HT1080 (cell line): ENCODE data around the gene LCN2. TPM values are rescaled to one million over a fixed set of nuclear protein-coding genes. Genes with fewer than 3 reads are reported as not detected.
"Not testable (repeated sequence)": the region's sequence is repeated elsewhere in the genome, so short reads cannot be mapped to it uniquely, and the experiment has no call there.

Source experiments
- DNase-seq: peaks from one replicate; pipeline ENCODE4 v3.0.0-alpha.2; 2015; ENCODE audit warnings: low read depth
- polyA plus RNA-seq, 2 experiments: library from polyadenylated mRNA; depleted of rRNA; stranded (reverse); fragments of >200 nt; gene quantifications; 2 replicates each; pipeline ENCODE4 v1.2.3, GENCODE V29; 2015
- total RNA-seq: library from RNA; depleted of rRNA; stranded (reverse); fragments of >200 nt; shearing (Covaris generic); gene quantifications from 2 replicates; pipeline ENCODE4 v1.2.3, GENCODE V29; 2014; rRNA removed

The LCN2 gene
- not detected in 2 replicates for total RNA-seq
- not detected in 2 replicates for polyA plus RNA-seq (2015; cell fraction: cytosol; rRNA removed)
- polyA plus RNA-seq (2015; cell fraction: nucleus; rRNA removed): not detected in 2 replicates

DNA sequence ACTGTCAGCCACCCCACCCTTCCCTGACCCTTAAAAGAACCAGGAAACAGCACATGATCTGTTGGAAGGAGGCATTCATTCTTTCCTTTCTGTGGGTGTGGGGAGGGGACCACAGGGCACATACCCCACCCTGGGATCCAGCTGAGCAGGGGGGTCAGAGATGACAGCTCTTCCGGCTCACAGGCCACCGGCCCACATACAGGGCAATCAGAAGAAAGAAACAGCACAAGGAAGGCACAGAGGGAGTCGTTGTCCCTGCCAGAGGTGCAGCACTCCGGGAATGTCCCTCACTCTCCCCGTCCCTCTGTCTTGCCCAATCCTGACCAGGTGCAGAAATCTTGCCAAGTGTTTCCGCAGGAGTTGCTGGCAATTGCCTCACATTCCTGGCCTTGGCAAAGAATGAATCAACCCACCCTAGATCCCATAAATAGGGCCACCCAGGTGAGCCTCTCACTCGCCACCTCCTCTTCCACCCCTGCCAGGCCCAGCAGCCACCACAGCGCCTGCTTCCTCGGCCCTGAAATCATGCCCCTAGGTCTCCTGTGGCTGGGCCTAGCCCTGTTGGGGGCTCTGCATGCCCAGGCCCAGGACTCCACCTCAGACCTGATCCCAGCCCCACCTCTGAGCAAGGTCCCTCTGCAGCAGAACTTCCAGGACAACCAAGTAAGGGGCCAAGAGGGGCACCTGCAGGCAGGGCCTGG, at the start of gene LCN2:
LCN2 (plus strand) TSS at position 453 of the 701 bp plus-strand sequence; CDS start at position 526, 73 bp downstream.
- no peak for DNase-seq

DNA sequence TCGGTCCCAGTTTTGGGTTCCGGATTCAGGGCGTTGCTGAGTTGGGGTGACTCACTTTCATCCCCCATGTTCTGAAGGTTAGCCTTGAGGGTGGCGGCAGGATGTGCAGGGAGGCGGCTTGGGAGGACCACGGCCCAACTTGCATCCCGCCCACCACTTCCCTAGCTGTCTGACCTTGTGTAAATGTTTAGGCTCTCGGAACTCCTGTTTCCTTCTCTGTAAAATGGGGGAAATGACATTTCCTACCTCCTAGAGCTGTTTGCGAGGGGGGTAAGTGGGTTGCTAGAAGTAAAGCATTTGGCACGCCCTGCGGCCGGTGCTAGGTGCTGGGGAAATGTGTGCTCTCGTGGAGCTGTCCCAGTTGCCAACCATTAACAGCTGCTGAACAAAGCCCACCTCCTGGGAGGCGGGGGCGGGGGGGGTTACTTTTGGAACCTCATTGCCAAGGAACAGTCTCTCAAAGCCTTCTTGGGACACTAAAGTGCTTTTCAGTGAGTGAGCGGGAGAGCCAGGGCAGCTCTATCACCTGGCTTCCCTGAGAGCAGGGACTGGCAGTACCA, 49.2 kb upstream of the LCN2 start:
- DNase-seq: no peak

DNA sequence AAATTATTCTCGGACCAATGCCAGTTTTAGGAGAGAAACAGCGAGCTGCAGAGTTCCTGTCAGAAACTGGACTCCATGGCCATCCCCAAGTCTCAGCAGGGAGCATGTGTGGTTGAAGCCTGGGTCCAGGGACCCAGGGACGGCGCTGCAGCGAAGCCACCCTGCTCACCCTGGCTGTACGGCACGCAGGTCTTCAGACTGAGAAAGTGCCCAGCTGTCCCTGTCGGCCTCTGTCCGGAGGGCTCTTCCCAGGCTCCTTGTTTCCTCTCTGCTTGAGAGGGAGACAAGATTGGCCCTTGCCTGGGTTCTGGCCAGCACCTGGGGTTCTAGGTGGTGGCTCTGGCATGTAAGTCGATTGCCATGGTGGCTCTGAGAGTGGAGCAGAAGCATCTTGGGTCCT, 48.7 kb upstream of the LCN2 start:
- DNase-seq: no peak

DNA sequence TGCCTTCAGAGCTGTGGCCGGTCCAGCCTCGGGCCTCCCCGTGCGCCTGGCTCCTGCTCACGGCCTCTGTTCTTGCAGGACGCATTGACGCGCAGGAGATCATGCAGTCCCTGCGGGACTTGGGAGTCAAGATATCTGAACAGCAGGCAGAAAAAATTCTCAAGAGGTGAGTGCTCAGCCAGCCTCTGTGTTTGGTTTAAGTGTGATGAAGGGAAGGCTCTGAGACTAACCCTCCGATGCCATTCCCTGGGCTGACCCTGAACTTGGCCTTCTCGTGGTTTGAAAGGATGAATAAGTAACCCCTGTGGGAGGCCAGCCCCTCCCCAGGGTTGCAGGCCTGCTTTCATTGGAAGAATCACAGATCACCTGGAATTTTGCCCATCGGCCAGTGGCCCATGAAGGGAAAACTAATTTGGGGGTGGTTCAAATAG, 48.0 kb upstream of the LCN2 start:
- DNase-seq: no peak

DNA sequence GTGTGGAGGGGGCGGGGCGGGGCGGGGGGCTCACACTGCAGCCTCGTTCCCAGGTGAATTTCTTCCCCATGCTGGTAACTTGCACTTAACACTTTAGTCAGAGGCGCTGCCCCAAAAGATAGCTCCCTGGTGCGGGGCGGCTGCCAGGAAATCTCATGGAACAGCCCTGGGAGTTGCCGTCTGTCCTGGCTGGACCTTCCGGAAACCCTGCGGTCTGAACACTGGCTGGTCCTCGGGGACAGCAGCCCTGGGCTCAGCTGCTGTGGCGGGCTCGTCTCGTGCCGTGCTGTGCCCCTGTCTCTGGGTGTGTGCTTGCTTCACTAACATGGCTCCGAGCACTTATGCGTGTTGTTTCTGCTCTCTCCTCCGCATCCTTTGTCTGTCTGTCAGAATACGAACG, 47.6 kb upstream of the LCN2 start:
- DNase-seq: no peak

DNA sequence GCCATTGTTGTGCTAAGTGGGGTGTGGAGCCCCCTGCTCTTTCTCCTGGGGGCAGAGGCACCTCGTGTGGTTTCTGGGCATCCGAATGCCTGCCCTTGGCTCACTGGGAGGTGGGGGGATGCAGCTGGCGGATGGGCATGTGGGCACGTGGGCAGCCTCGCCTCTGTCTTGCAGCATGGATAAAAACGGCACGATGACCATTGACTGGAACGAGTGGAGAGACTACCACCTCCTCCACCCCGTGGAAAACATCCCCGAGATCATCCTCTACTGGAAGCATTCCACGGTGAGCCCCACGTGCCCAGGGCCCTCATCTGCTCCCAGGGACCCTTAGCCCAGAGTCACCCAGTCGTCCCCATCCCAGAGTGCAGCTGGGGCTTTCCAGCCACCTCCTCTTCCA, 47.1 kb upstream of the LCN2 start:
- DNase-seq: no peak

DNA sequence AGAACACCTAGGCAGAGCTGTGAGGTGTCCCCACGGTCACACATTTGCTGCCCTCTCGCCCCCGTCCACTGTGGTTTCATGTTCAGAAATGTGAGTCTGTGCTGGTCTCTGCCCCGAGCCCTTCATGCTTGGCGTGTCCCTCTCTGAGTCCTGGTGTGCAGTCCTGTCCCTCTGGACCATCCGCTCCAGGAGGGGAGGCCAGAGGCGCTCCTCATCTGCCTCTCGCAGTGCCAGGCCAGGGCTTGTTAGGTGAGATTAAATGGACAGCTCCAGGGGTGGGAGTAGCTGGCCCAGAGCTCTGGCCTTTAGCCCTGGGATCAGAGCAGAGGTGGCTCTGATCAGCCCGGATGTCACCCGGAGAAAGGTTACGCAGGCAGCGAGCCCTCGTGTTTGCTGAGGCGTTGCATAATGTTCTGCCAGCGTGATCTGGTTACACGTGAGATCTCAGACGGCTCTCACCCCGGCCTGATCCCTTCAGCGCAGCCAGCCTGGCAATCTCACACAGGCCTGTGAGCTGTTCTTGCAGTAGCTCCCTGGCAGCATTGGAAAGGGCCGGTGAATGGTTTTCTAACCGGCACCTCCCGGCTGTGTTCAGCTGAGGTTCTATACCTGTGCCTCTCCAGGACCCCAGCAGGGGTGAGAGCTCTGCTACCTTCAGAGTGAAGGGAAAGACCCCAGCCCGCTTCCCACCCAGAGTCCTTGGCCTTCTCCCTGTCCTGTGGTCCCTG, 46.2 kb upstream of the LCN2 start:
- DNase-seq: no peak

DNA sequence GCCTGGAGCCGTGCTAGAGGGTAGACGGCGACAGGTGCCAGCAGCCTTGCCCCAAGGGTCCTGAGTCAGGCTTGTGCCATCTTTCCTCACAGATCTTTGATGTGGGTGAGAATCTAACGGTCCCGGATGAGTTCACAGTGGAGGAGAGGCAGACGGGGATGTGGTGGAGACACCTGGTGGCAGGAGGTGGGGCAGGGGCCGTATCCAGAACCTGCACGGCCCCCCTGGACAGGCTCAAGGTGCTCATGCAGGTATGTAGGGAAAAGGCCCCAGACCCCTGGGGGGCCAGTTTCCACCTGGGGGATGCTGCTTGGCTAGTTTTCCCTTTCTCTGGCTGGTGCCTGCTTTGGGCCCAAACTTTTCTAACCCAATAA, 45.7 kb upstream of the LCN2 start:
- no peak for DNase-seq

DNA sequence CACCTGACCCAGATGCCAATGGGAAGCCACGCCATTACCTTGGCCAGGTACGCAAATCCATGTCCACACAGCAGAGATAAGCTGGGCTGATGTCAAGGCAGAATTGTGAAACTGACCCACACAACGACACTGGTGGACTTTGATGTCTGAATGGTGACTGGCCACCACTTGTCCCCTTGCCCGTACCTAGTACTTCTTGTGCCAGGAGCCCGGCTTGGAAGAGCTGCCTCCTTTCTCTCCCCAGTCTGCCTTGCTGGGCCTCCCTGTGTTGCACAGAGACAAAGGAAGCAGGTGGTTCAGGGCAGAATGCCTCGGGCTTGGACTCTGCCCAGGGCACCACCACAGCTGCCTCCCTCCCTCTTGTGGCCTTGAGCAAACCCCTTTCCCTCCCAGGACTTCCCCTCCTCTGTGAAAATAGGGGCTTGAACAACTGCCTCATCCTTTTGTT, 45.1 kb upstream of the LCN2 start:
- no peak for DNase-seq

DNA sequence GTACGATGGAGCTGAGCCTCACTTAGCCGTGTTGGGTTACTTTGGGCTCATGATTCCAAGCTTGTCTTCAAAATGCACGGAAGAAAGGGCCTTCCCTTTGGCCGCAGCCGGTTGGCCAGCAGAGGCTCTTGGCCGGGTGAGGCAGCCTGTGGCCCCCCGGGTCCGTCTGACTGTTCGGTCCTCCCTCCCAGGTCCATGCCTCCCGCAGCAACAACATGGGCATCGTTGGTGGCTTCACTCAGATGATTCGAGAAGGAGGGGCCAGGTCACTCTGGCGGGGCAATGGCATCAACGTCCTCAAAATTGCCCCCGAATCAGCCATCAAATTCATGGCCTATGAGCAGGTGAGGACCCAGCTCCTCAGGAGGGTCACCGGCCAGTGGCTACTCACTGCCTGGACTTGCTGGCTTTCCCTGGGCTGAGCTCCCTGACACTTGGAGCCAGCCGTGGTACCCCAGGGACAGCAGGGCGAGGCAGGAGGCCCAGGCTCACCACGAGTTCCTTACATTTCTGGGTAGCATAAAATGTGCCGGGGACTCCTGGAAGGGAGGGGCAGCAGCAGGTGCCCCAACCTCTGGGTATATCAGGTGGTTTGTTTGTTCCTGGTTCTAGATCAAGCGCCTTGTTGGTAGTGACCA, 43.6 kb upstream of the LCN2 start:
- DNase-seq: no peak

DNA sequence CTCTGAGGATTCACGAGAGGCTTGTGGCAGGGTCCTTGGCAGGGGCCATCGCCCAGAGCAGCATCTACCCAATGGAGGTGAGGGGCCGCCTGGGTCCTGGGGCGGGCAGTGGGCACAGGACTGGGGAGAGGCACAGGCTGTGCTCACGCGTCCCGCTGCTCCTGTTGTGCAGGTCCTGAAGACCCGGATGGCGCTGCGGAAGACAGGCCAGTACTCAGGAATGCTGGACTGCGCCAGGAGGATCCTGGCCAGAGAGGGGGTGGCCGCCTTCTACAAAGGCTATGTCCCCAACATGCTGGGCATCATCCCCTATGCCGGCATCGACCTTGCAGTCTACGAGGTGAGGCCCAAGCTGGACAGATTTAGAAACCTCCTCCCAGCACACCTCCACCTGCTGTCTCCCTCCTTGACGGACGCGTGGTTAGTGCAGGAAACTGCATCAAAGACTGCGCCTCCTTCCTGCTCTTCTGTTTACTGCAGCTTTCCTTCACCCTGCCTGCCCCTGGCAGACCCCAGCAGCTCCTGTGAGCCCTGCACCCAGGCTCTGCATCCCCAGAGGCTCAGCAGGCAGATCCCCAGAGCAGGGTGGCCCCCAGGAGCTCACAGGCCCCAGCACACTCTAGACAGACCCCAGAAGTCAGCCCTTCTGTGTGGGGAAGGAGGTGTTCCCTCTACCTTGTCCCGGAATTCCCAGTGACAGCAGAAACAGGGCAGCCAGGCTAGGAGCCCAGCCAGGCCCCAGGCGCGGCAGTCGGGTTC, 42.9 kb upstream of the LCN2 start:
- no peak for DNase-seq

DNA sequence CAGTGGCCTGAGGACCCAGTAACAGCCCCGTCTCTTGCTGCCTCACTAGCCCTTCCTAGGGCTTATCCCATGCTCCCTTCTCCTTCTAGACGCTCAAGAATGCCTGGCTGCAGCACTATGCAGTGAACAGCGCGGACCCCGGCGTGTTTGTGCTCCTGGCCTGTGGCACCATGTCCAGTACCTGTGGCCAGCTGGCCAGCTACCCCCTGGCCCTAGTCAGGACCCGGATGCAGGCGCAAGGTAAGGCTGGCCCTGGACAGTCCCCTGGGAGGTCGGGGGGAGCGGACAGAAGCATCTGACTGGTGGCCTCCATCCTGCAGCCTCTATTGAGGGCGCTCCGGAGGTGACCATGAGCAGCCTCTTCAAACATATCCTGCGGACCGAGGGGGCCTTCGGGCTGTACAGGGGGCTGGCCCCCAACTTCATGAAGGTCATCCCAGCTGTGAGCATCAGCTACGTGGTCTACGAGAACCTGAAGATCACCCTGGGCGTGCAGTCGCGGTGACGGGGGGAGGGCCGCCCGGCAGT, 42.2 kb upstream of the LCN2 start:
- DNase-seq: no peak

DNA sequence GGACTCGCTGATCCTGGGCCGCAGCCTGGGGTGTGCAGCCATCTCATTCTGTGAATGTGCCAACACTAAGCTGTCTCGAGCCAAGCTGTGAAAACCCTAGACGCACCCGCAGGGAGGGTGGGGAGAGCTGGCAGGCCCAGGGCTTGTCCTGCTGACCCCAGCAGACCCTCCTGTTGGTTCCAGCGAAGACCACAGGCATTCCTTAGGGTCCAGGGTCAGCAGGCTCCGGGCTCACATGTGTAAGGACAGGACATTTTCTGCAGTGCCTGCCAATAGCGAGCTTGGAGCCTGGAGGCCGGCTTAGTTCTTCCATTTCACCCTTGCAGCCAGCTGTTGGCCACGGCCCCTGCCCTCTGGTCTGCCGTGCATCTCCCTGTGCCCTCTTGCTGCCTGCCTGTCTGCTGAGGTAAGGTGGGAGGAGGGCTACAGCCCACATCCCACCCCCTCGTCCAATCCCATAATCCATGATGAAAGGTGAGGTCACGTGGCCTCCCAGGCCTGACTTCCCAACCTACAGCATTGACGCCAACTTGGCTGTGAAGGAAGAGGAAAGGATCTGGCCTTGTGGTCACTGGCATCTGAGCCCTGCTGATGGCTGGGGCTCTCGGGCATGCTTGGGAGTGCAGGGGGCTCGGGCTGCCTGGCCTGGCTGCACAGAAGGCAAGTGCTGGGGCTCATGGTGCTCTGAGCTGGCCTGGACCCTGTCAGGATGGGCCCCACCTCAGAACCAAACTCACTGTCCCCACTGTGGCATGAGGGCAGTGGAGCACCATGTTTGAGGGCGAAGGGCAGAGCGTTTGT, 41.6 kb upstream of the LCN2 start:
- DNase-seq: no peak

DNA sequence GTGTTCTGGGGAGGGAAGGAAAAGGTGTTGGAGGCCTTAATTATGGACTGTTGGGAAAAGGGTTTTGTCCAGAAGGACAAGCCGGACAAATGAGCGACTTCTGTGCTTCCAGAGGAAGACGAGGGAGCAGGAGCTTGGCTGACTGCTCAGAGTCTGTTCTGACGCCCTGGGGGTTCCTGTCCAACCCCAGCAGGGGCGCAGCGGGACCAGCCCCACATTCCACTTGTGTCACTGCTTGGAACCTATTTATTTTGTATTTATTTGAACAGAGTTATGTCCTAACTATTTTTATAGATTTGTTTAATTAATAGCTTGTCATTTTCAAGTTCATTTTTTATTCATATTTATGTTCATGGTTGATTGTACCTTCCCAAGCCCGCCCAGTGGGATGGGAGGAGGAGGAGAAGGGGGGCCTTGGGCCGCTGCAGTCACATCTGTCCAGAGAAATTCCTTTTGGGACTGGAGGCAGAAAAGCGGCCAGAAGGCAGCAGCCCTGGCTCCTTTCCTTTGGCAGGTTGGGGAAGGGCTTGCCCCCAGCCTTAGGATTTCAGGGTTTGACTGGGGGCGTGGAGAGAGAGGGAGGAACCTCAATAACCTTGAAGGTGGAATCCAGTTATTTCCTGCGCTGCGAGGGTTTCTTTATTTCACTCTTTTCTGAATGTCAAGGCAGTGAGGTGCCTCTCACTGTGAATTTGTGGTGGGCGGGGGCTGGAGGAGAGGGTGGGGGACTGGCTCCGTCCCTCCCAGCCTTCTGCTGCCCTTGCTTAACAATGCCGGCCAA, 40.8 kb upstream of the LCN2 start:
- no peak for DNase-seq

DNA sequence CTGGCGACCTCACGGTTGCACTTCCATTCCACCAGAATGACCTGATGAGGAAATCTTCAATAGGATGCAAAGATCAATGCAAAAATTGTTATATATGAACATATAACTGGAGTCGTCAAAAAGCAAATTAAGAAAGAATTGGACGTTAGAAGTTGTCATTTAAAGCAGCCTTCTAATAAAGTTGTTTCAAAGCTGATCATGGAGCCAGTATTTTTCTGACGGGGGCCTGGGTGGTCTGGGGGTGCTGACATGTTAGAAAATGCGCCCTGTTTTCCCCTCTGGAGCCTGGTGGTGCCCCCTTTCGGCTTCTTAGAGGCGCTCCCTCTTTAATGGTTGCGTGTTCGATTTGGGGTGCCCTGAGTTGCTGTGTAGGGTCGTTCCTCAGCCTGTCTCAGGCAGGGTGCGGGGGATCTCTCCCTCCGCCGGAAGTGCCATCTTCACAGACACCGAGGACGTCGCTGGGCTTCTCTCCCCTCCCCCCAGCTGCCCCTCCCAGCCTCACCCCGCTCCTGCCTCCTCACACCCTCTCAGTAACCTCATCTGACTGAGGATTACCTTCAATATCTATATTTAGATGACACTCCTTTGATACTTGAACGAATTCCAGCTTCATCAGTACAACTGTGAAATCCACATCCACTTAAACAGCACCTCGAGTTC, 40.1 kb upstream of the LCN2 start:
- no peak for DNase-seq

DNA sequence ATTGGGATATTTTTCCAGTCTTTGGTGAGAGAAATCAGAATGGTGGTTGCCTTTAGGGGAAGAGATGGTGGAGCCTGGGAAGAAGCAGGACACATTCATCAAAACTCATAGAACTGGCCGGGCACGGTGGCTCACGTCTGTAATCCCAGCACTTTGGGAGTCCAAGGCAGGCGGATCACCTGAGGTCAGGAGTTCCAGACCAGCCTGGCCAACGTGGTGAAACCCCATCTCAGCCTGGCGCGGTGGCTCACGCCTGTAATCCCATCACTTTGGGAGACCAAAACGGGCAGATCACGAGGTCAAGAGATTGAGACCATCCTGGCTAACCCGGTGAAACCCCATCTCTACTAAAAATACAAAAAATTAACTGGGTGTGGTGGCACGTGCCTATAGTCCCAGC, 37.5 kb upstream of the LCN2 start:
- DNase-seq: not testable (repeated sequence)

DNA sequence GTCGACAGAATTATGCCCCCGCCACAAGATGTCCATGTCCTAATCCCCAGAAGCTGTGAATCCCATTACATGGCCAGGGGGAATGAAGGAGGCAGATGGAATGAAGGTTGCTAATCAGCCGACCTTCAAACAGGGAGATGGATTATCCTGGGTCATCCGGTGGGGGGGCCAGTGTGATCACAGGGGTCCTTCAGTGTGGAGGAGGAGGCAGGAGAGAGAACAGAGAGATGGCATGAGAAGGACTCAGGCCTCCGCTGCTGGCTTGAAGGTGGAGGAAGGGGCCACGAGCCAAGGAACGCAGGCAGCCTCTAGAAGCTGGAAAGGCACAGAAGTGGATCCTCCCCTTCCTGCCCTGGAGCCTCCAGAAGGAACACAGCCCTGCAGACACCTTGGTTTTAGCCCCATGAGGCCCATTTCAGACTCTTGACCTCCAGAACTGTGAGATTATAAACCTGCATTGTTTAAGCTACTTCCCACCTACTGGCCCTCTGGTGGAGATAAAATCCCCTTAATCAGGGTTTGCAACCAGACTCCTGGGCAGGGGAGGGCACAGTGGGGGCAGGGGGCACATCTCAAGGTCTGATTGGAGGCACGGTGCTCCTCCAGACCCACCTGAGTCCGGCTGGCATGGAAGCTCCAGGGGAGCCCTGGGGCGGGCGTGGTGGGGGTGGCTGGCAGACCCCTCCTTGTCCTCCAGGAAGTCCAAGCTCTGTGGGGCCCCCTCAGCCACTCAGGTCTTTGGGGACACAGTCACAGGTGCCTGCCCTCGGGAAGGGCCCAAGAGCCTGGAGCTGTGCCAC, 35.5 kb upstream of the LCN2 start:
- DNase-seq: no peak
